HEK293 (cell line): ENCODE measurements around the gene KMO.

Experiments used
- CTCF ChIA-PET: fragments of 350-600 bp; formaldehyde crosslinking; extraction: SDS; loops from one replicate; lab custom pipeline; 2021; ENCODE audit warnings: antibody characterized with exemption; lab: Yijun Ruan, JAX
- POLR2A ChIA-PET: fragments of 300-600 bp; formaldehyde crosslinking; extraction: SDS; loops from one replicate; lab custom pipeline; 2020; ENCODE audit warnings: antibody characterized with exemption, inconsistent platforms; lab: Yijun Ruan, JAX
- H3K27ac ChIP-seq: fragments of 200-500 bp; sonication (Bioruptor generic); 2 replicates; pipeline ENCODE4 v1.5.1; 2014; ENCODE audit warnings: low read depth, low read length, control low read depth, inconsistent platforms; ENCODE audit errors: extremely low read depth
- H3K36me3 ChIP-seq, 2 experiments: fragments of 200-500 bp in 1 of 2; sonication (Bioruptor generic) in 1 of 2; 1 replicate in 1 of 2; 2 replicates in 1 of 2; pipeline ENCODE4 v1.5.1; 2014 to 2017; ENCODE audit warnings: inconsistent platforms in 2 of 2, low read length in 2 of 2; ENCODE audit not compliant: control insufficient read depth in 2 of 2, insufficient read depth in 1 of 2
- H3K4me1 ChIP-seq: fragments of 200-500 bp; sonication (Bioruptor generic); 2 replicates; pipeline ENCODE4 v1.5.1; 2014; ENCODE audit warnings: mild to moderate bottlenecking, low read length, inconsistent platforms; ENCODE audit not compliant: control insufficient read depth, insufficient read depth
- H3K4me3 ChIP-seq: 2 replicates; pipeline ENCODE4 v1.5.1; 2011; ENCODE audit warnings: low read depth, mild to moderate bottlenecking, control low read depth, low read length, moderate library complexity
- H3K9me3 ChIP-seq: fragments of 200-500 bp; sonication (Bioruptor generic); 2 replicates; pipeline ENCODE4 v1.5.1; 2014; ENCODE audit warnings: low read depth, low read length, inconsistent platforms; ENCODE audit not compliant: control insufficient read depth, insufficient read depth
- HOXA7 ChIP-seq: sonication (generic); formaldehyde crosslinking; IDR thresholded peaks from 2 replicates; pipeline ENCODE4 v1.8.1; 2022; ENCODE audit warnings: missing genetic modification reagents, borderline replicate concordance
- HOXD13 ChIP-seq: sonication (generic); formaldehyde crosslinking; IDR thresholded peaks from 2 replicates; pipeline ENCODE4 v1.8.0; 2022; ENCODE audit warnings: missing genetic modification reagents, borderline replicate concordance
- OVOL3 ChIP-seq: fragments of 450-650 bp; formaldehyde crosslinking; IDR thresholded peaks from 2 replicates; pipeline ENCODE4 v1.5.1; 2016; ENCODE audit warnings: missing biosample characterization, missing genetic modification characterization
- PRDM1 ChIP-seq: fragments of 450-650 bp; formaldehyde crosslinking; IDR thresholded peaks from 2 replicates; pipeline ENCODE4; 2016; ENCODE audit warnings: missing biosample characterization, missing genetic modification characterization
- SP2 ChIP-seq: fragments of 450-650 bp; formaldehyde crosslinking; IDR thresholded peaks from 2 replicates; pipeline ENCODE4 v1.5.1; 2016; ENCODE audit warnings: missing biosample characterization, missing genetic modification characterization
- ZBTB1 ChIP-seq: fragments of 450-650 bp; formaldehyde crosslinking; IDR thresholded peaks from 2 replicates; pipeline ENCODE4 v1.5.1; 2016; ENCODE audit warnings: missing biosample characterization, missing genetic modification characterization
- ZBTB21 ChIP-seq: fragments of 450-650 bp; formaldehyde crosslinking; IDR thresholded peaks from 2 replicates; pipeline ENCODE4 v1.5.1; 2017; ENCODE audit warnings: missing biosample characterization, missing genetic modification characterization
- ZBTB7A ChIP-seq: fragments of 450-650 bp; formaldehyde crosslinking; IDR thresholded peaks from 2 replicates; pipeline ENCODE4 v1.5.1; 2016; ENCODE audit warnings: low read depth, missing biosample characterization, missing genetic modification characterization
- ZFP41 ChIP-seq: fragments of 450-650 bp; formaldehyde crosslinking; IDR thresholded peaks from 2 replicates; pipeline ENCODE4 v1.5.1; 2016; ENCODE audit warnings: missing biosample characterization, missing genetic modification characterization, borderline replicate concordance
- ZNF155 ChIP-seq: fragments of 450-650 bp; formaldehyde crosslinking; IDR thresholded peaks from 2 replicates; pipeline ENCODE4 v1.5.1; 2016; ENCODE audit warnings: missing biosample characterization, missing genetic modification characterization
- ZNF23 ChIP-seq: fragments of 450-650 bp; formaldehyde crosslinking; IDR thresholded peaks from 2 replicates; pipeline ENCODE4 v1.5.1; 2016; ENCODE audit warnings: missing biosample characterization, missing genetic modification characterization, borderline replicate concordance
- ZNF366 ChIP-seq: fragments of 450-650 bp; formaldehyde crosslinking; conservative IDR thresholded peaks from 2 replicates; pipeline ENCODE4 v1.5.1; 2016; ENCODE audit warnings: missing biosample characterization, missing genetic modification characterization
- ZNF629 ChIP-seq: fragments of 450-650 bp; formaldehyde crosslinking; IDR thresholded peaks from 2 replicates; pipeline ENCODE4 v1.5.1; 2017; ENCODE audit warnings: missing biosample characterization, missing genetic modification characterization
- TF ChIP-seq, protein P1 (sequence below): fragments of 450-650 bp; formaldehyde crosslinking; conservative IDR thresholded peaks from 2 replicates; pipeline ENCODE4 v1.5.1; 2016; ENCODE audit warnings: low read depth, missing biosample characterization, missing genetic modification characterization
- TF ChIP-seq, protein P2 (sequence below): fragments of 450-650 bp; formaldehyde crosslinking; IDR thresholded peaks from 2 replicates; pipeline ENCODE4 v1.5.1; 2016; ENCODE audit warnings: missing biosample characterization, missing genetic modification characterization
- TF ChIP-seq, protein P3 (sequence below): fragments of 450-650 bp; formaldehyde crosslinking; IDR thresholded peaks from 2 replicates; pipeline ENCODE4 v1.5.1; 2016; ENCODE audit warnings: missing biosample characterization, missing genetic modification characterization

The KMO gene

DNA sequence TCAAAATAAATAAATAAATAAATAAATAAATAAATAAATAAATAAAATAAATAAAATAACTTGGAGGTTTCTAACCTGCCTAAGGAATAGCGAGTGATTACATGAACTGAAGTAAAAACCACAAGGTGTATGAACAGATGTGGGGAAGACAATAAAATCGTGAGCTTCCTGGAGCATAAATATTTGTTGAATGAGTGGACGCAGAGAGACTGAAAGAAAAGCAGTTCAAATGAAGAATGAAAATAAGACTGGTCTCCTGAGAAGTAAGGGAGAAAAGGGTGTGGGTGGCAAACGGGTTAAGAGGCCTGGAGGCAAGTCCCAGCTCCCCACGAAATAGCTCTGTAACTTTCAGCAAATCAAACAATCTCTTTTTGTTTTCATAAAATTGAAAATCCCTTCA, 74.4 kb downstream of the KMO start (continued):
- no peak for TF ChIP-seq ZNF23

DNA sequence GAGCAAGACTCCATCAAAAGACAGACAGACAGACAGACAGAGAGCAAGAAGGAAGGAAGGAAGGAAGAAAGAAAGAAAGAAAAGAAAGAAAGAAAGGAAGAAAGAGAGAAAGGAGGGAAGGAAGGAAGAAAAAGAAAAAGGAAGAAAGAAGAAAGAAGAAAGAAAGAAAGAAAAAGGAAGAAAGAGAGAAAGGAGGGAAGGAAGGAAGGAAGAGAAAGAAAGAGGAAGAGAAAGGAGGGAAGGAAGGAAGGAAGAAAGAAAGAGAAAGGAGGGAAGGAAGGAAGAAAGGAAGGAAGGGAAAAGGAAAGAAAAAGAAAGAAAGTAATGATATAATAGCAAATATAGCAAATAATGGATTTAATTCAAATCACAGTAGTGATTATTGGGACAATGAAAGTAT, 75.3 kb downstream of the KMO start:
- Histone ChIP-seq H3K36me3 (no peaks in the 10 kb centered on the region), H3K9me3 (no peaks in the 10 kb centered on the region), H3K4me3 (no peak overlapping the region)
- CTCF ChIA-PET, result no interaction called here
- TF ChIP-seq HOXA7 (no peak), HOXD13 (no peak), PRDM1 (tag by site-specific recombination) (peak; percentile 92), ZBTB21 (tag by site-specific recombination) (no peak), ZFP41 (tag by site-specific recombination) (no peak), ZNF366 (tag by site-specific recombination) (peak; percentile 84)
- TF ChIP-seq, protein P1, sequence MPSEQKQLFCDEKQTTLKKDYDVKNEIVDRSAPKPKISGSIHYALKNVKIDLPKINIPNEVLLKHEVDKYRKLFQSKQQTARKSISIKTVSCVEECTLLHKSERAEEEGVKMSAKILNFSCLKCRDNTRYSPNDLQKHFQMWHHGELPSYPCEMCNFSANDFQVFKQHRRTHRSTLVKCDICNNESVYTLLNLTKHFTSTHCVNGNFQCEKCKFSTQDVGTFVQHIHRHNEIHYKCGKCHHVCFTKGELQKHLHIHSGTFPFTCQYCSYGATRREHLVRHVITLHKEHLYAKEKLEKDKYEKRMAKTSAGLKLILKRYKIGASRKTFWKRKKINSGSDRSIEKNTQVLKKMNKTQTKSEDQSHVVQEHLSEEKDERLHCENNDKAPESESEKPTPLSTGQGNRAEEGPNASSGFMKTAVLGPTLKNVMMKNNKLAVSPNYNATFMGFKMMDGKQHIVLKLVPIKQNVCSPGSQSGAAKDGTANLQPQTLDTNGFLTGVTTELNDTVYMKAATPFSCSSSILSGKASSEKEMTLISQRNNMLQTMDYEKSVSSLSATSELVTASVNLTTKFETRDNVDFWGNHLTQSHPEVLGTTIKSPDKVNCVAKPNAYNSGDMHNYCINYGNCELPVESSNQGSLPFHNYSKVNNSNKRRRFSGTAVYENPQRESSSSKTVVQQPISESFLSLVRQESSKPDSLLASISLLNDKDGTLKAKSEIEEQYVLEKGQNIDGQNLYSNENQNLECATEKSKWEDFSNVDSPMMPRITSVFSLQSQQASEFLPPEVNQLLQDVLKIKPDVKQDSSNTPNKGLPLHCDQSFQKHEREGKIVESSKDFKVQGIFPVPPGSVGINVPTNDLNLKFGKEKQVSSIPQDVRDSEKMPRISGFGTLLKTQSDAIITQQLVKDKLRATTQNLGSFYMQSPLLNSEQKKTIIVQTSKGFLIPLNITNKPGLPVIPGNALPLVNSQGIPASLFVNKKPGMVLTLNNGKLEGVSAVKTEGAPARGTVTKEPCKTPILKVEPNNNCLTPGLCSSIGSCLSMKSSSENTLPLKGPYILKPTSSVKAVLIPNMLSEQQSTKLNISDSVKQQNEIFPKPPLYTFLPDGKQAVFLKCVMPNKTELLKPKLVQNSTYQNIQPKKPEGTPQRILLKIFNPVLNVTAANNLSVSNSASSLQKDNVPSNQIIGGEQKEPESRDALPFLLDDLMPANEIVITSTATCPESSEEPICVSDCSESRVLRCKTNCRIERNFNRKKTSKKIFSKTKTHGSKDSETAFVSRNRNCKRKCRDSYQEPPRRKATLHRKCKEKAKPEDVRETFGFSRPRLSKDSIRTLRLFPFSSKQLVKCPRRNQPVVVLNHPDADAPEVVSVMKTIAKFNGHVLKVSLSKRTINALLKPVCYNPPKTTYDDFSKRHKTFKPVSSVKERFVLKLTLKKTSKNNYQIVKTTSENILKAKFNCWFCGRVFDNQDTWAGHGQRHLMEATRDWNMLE (tag by site-specific recombination), result no peak
- TF ChIP-seq, all 188 proteins: peak for 2
- POLR2A ChIA-PET, result no interaction called here
- H3K4me1 ChIP-seq, result no peaks in the 10 kb centered on the region
- no peak overlapping the region for H3K27ac ChIP-seq

DNA sequence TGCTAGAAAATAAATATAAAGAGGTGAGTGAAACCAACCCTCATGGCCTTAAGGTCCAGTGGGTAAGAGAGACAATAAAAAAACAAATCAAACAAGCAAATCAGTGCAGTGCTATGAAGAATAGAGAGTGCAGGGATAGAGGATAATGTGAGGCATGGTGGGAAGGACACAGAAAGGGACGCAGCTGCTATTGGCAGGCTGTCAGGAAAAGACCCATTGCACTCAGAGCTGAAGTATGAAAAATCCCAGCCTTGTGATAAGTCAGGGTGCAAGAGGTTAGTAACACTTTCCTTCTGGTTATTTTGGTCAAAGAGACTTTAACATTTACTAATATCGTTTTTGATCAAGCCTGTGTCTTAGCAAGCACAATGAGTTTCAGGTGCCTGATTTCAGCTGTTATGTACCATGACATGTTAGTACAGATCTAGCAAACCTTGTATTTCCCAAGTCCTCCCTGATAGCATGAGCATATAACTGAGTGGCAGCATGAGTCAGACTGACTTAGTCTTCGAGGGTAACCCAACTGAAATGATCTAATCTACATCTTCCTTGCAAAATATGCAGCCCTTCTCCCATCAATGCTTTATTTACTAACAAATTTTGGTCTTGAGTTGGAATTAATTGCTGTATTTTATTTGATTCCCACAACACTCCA, 76.3 kb downstream of the KMO start:
- no peaks in the 10 kb centered on the region for H3K4me1 ChIP-seq
- H3K9me3 ChIP-seq, result no peaks in the 10 kb centered on the region
- H3K36me3 ChIP-seq, result no peaks in the 10 kb centered on the region
- no peak for TF ChIP-seq ZNF155
- no peak for TF ChIP-seq ZBTB1
- TF ChIP-seq, protein P2, sequence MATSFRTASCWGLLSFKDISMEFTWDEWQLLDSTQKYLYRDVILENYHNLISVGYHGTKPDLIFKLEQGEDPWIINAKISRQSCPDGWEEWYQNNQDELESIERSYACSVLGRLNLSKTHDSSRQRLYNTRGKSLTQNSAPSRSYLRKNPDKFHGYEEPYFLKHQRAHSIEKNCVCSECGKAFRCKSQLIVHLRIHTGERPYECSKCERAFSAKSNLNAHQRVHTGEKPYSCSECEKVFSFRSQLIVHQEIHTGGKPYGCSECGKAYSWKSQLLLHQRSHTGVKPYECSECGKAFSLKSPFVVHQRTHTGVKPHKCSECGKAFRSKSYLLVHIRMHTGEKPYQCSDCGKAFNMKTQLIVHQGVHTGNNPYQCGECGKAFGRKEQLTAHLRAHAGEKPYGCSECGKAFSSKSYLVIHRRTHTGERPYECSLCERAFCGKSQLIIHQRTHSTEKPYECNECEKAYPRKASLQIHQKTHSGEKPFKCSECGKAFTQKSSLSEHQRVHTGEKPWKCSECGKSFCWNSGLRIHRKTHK, result no peak
- no peak for TF ChIP-seq OVOL3 (tag by site-specific recombination)
- TF ChIP-seq ZNF629, result no peak
- no peak for TF ChIP-seq ZBTB7A
- no peak for TF ChIP-seq SP2 (tag by site-specific recombination)
- TF ChIP-seq, protein P3, sequence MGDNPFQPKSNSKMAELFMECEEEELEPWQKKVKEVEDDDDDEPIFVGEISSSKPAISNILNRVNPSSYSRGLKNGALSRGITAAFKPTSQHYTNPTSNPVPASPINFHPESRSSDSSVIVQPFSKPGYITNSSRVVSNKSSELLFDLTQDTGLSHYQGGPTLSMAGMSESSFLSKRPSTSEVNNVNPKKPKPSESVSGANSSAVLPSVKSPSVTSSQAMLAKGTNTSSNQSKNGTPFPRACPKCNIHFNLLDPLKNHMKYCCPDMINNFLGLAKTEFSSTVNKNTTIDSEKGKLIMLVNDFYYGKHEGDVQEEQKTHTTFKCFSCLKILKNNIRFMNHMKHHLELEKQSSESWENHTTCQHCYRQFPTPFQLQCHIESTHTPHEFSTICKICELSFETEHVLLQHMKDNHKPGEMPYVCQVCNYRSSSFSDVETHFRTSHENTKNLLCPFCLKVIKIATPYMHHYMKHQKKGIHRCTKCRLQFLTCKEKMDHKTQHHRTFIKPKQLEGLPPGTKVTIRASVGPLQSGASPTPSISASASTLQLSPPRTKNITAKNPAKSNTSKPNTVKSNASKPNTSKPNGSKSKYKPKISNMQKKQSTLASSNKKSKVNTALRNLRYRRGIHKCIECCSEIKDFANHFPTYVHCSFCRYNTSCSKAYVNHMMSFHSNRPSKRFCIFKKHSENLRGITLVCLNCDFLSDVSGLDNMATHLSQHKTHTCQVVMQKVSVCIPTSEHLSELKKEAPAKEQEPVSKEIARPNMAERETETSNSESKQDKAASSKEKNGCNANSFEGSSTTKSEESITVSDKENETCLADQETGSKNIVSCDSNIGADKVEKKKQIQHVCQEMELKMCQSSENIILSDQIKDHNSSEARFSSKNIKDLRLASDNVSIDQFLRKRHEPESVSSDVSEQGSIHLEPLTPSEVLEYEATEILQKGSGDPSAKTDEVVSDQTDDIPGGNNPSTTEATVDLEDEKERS (tag by site-specific recombination), result no peak
- CTCF ChIA-PET, result no interaction called here
- POLR2A ChIA-PET, result no interaction called here
- H3K4me3 ChIP-seq, result no peak overlapping the region
- no peak overlapping the region for H3K27ac ChIP-seq
